Small intestine (tissue), 7 donors: Measurements from ENCODE around the gene METRNL. TPM values are rescaled to one million over a fixed set of nuclear protein-coding genes. Genes with fewer than 3 reads are reported as not detected.

Experiments
- DNase-seq, 2 donors: peaks; one replicate each; pipeline versions ENCODE4 v3.0.0 to v3.0.0-alpha.2; 2013
- FAIRE-seq: peaks from 2 replicates; lab custom pipeline; 2012; peaks lifted over from hg19 to GRCh38; lab: Jason Lieb, UNC
- H3K27ac ChIP-seq, 3 donors: one replicate each; pipeline ENCODE4 v1.5.1; 2013; ENCODE audit warnings: low read length in 2 of 3, mild to moderate bottlenecking in 2 of 3, control low read depth in 1 of 3, inconsistent platforms in 1 of 3, low read depth in 1 of 3, moderate library complexity in 1 of 3
- H3K27me3 ChIP-seq, 3 donors: one replicate each; pipeline ENCODE4 v1.6.1; 2013; ENCODE audit warnings: low read length in 3 of 3, inconsistent platforms in 1 of 3; ENCODE audit not compliant: control insufficient read depth in 3 of 3, insufficient read depth in 3 of 3
- H3K36me3 ChIP-seq, 3 donors: one replicate each; pipeline ENCODE4 v1.6.1; 2013; ENCODE audit warnings: low read length in 3 of 3, inconsistent platforms in 1 of 3, low read depth in 1 of 3, mild to moderate bottlenecking in 1 of 3, moderate library complexity in 1 of 3; ENCODE audit not compliant: control insufficient read depth in 3 of 3, insufficient read depth in 2 of 3
- H3K4me1 ChIP-seq, 3 donors: one replicate each; pipeline ENCODE4 v1.6.1; 2013; ENCODE audit warnings: low read length in 2 of 3, inconsistent platforms in 1 of 3, low read depth in 1 of 3, mild to moderate bottlenecking in 1 of 3, moderate library complexity in 1 of 3; ENCODE audit not compliant: control insufficient read depth in 3 of 3, insufficient read depth in 2 of 3
- H3K4me3 ChIP-seq, 3 donors: one replicate each; pipeline ENCODE4 v1.5.1; 2013; ENCODE audit warnings: low read length in 3 of 3, control low read depth in 1 of 3, inconsistent platforms in 1 of 3, low read depth in 1 of 3, mild to moderate bottlenecking in 1 of 3, moderate library complexity in 1 of 3
- H3K9me3 ChIP-seq, 2 donors: one replicate each; pipeline ENCODE4 v1.6.1; 2013; ENCODE audit warnings: low read depth in 1 of 2, low read length in 1 of 2; ENCODE audit not compliant: control insufficient read depth in 2 of 2, insufficient read depth in 1 of 2
- WGBS, 3 donors: extraction: QIAGEN DNeasy Blood & Tissue Kit; methylation state at CpG; one replicate each; pipeline ENCODE4 v1.1.7; 2013; 5-methylcytosine and 5-hydroxymethylcytosine counted together
- polyA plus RNA-seq, 4 donors: library from polyadenylated mRNA; stranded (reverse) in 3 of 4; unstranded in 1 of 4; fragments of 200-250 nt in 3 of 4; fragments of 120-200 nt in 1 of 4; gene quantifications; one replicate each; pipeline versions ENCODE4 v1.2.1 to v1.2.3, GENCODE V29; 2013
- donor health status: healthy with polysubstance abuse.
- donor health status: control.
- donor health status: control.
- donor health status: Bipolar disorder and iron deficiency.
- donor health status: healthy.

METRNL gene
- polyA plus RNA-seq, 4 donors, result 64.4 to 119 (median 115) TPM

DNA sequence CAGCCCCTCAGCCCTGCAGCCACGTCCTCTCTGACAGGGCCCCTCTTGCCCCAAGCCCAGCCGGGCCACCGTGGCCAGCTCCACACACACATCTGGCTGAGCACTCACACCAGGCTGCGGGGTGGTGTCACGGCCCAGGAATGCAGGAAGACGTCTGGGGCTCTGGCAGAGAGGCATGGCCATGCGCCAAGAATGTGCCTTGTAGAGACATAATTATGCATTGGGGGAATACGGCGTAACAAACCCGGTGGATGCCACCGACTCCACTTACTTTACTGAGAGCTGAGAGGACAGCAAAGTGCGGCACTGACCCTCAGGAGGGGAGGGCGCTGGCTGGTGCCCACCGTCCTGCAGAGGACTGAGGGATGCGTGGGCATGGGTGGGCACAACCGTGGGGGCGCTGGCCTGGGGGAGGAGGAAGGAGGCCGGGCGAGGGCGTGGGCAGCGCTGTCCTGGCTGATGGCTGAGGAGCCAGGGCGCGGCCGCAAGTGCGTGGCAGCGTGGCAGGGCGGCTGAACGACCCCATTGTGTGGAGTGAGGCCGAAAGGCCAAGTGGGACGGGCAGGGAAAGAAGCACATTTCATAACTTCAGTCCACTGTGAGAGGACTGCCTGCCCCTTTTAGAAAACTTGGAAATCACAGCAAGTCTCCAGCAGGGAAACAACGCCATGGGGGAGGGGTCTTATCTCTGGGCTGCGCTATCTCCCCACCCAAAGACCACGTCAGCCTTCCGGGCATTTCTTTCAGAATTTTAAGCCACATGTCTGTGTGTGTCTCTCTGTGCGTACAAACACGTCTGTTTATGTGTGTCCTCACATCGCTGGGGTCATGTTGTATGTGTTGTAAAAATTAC is 30.6 kb downstream of the METRNL start:
- FAIRE-seq, result no peak
- no peak overlapping the region for H3K4me3 ChIP-seq

DNA sequence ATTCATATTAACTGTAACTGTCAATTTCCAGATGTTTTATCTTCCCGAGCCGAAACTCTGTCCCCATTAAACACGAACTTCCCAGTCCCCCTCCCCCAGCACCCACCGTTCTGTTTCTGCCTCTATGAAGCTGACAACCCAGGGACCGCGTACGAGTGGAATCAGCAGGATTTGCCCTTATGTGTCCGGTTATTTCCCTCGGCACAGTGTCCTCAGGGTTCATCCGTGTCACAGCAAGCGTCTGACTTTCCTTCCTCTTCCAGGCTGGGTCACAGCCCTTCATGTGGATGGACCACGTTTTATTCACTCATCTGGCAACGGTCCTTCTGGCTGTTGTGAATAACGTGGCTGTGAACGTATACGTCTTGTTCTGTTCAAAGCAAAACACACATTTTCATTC is 31.3 kb downstream of the METRNL start:
- peaks cover 0 to 15% (median 3%) of the 10 kb centered on the region in 3 donors for H3K4me1 ChIP-seq
- H3K9me3 ChIP-seq, result peaks cover 0 to 9% of the 10 kb centered on the region in 2 donors
- no peak for DNase-seq
- no peak overlapping the region for H3K4me3 ChIP-seq
- WGBS, 3 donors, result 37 to 45% (median 42%) methylated on average over 16 of the region's 16 CpGs
- FAIRE-seq, result no peak
- peaks cover 0 to 12% (median 3%) of the 10 kb centered on the region in 3 donors for H3K27me3 ChIP-seq
- H3K36me3 ChIP-seq, result no peaks in the 10 kb centered on the region
- H3K27ac ChIP-seq, result peak overlapping the region in 2 of 3 donors; percentile 4 to 18

More for the DNA sequence above, 30.6 kb downstream of the METRNL start:
- DNase-seq, result peak; percentile 61 to 62
- Histone ChIP-seq H3K27ac (peak overlapping the region in 2 of 3 donors; percentile 18 to 28), H3K27me3 (peaks cover 0 to 12% (median 3%) of the 10 kb centered on the region in 3 donors), H3K9me3 (peaks cover 0 to 9% of the 10 kb centered on the region in 2 donors), H3K36me3 (no peaks in the 10 kb centered on the region), H3K4me1 (peaks cover 0 to 15% (median 3%) of the 10 kb centered on the region in 3 donors)
- WGBS, 3 donors, result 13 to 35% (median 30%) methylated on average over 37 of the region's 37 CpGs

DNA sequence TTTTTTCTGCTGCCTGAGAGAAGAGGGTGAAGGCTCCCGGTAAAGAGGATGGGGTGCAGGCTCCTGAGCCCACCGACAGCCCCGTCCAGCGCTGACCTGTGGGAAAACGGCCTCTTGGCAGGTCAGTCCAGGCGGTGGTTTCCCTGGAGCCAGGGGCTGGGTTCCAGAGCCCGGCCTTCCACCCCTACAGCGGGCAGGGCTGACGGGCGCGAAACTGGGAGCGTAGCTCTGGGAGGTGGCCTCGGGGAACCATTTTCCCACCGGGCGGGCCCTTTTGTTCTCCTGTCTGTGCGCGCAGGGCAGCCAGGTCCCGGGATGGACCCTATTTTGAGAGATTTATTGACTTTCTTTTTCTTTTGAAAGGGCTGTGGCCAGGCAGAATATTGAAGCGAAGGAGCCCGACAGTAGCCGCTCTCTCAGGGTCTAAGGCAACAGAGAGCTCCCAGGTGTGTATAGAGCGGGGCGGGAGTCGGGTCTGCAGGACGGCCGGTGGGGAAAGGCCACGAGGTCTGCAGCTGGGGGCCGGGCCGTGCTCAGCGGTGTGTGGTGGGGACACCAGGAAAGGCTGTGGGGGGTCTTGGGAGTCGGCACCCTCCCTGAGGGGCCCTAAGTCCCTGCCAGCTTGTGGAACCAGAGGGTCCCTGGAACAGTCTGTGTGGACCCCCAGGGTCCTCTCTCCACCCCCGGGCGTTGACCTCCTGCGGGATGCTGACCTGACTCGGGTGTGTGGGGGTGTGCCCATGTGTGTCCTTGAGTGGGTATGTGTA is 32.3 kb downstream of the METRNL start:
- DNase-seq (no peak), FAIRE-seq (no peak)
- Histone ChIP-seq H3K9me3 (peaks cover 0 to 9% of the 10 kb centered on the region in 2 donors), H3K27ac (peak overlapping the region in 1 of 3 donors; percentile 18), H3K36me3 (no peaks in the 10 kb centered on the region), H3K4me3 (no peak overlapping the region), H3K27me3 (peaks cover 0 to 12% (median 3%) of the 10 kb centered on the region in 3 donors), H3K4me1 (peaks cover 0 to 15% (median 3%) of the 10 kb centered on the region in 3 donors)
- 83 to 90% (median 87%) methylated on average over 34 to 35 of the region's 35 CpGs for WGBS, 3 donors

DNA sequence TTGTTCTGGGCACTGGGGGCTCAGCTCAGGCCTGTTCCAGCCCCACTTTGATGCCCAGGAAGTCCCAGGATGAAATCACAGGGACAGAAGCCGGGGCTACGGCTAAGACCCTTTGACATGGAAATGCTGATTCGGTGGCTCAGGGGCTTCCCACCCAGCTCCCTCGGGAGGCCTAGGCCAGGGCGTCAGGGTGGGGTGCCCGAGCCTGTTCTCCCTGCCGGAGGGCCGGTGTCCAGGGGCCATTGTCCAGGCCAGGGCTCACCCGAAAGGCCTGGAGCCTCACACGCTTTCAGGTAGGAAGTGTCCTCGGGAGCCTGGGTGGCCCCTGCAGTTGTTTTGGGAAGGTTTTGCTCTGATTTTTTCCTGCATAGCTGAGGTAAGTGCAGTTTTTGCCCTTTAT is 34.0 kb downstream of the METRNL start:
- Histone ChIP-seq H3K9me3 (peaks cover 0 to 9% of the 10 kb centered on the region in 2 donors), H3K4me1 (peaks cover 0 to 15% (median 3%) of the 10 kb centered on the region in 3 donors), H3K36me3 (no peaks in the 10 kb centered on the region), H3K27me3 (peaks cover 0 to 9% (median 3%) of the 10 kb centered on the region in 3 donors), H3K27ac (no peak overlapping the region), H3K4me3 (no peak overlapping the region)
- 89 to 95% (median 91%) methylated on average over 11 of the region's 11 CpGs for WGBS, 3 donors
- FAIRE-seq (no peak), DNase-seq (no peak)

DNA sequence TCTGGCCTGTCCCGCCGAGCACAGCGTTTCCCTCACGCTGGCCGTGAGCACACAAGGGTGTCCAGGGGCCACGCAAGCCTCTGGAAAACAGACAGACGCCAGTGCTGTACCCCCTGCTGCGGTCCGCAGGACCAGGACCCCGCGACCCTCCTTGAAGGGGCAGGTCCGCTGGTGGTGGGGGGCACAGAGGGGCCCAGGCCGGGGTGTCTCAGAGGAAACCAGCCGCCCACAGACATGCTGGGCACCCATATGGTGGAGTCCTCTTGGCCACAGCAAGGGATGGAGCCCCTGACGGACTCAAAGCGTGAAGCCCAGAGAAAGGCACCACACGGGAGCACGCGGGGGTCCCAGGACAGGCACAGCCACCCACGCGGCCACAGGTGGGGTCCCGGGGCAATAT is 34.4 kb downstream of the METRNL start:
- Histone ChIP-seq H3K4me1 (peaks cover 0 to 15% (median 3%) of the 10 kb centered on the region in 3 donors), H3K4me3 (no peak overlapping the region), H3K27me3 (peaks cover 0 to 13% (median 3%) of the 10 kb centered on the region in 3 donors), H3K27ac (no peak overlapping the region), H3K36me3 (no peaks in the 10 kb centered on the region), H3K9me3 (peaks cover 0 to 5% of the 10 kb centered on the region in 2 donors)
- FAIRE-seq (no peak), DNase-seq (no peak)
- 90 to 96% (median 93%) methylated on average over 21 to 22 of the region's 22 CpGs for WGBS, 3 donors

DNA sequence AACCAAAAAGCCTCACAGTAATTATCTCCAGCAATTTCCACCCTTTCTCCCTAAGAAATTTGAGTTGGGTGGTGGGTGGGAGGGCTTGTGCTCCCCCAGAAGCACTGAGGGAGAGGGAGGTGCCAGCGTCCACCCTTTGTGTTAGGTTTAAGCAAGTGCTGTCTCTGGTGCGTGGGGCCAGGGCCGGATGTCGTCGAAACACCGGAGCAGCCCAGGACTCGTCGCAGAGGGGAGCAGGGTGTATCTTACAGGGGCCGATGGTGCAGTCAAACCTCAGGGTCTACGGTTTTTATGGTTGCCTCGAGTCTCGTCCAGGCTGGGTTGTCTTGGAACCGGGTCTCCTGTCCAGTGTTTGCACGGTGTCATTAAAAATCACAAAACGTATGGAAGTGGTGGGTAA is 35.3 kb downstream of the METRNL start:
- H3K36me3 ChIP-seq, result no peaks in the 10 kb centered on the region
- no peak overlapping the region for H3K4me3 ChIP-seq
- H3K9me3 ChIP-seq, result no peaks in the 10 kb centered on the region
- DNase-seq, result no peak
- H3K4me1 ChIP-seq, result peaks cover 0 to 11% (median 0%) of the 10 kb centered on the region in 3 donors
- 85 to 91% (median 87%) methylated on average over 15 of the region's 15 CpGs for WGBS, 3 donors
- FAIRE-seq, result no peak
- no peak overlapping the region for H3K27ac ChIP-seq
- H3K27me3 ChIP-seq, result peaks cover 0 to 15% (median 3%) of the 10 kb centered on the region in 3 donors

DNA sequence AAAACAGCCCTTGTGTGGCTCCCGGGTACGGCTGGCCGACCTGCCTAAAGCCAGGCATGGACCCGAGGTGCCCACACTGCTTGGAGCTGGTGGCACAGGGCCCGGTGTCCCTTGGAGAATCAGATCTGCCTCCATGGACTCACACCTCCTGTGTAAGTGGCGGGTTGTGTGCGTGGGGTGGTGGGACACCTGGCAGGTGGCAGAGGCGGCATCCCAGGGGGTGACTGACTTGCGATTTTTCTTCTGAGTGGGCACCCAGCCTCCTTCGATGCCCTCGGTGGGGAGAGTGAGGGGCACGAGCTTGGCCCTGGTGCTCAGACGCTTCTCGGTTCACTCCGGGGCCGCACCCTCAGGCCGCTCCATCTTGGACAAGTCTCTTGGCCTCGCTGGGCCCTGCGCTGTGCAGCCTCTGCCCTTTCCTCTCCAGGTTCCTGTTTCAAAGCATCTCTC is 35.8 kb downstream of the METRNL start:
- FAIRE-seq (no peak), DNase-seq (no peak)
- H3K36me3 ChIP-seq, result no peaks in the 10 kb centered on the region
- H3K27me3 ChIP-seq, result peaks cover 0 to 13% (median 3%) of the 10 kb centered on the region in 3 donors
- no peak overlapping the region for H3K4me3 ChIP-seq
- no peak overlapping the region for H3K27ac ChIP-seq
- WGBS, 3 donors, result 91 to 93% (median 92%) methylated on average over 19 of the region's 19 CpGs
- no peaks in the 10 kb centered on the region for H3K9me3 ChIP-seq
- H3K4me1 ChIP-seq, result peaks cover 0 to 6% (median 0%) of the 10 kb centered on the region in 3 donors

DNA sequence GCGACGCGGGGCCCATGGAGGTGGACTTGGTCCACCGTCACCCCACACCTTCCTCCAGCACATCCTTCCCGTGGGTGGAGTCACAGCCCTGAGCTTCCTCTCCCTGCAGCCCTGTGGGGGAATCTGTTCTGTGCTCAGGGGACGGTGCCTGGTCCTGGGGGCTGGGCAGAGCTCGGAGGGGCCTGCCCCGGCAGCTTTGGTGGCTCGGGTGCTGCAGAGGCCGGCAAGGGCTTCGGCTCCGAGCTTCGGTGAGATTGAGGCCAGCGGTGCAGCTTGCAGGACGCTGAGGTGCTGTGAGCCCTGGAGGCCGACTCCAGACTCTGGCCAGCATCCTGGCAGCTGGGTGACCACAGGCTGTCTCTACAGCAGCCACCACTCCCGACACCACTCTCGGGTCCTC is 36.4 kb downstream of the METRNL start:
- H3K27ac ChIP-seq, result no peak overlapping the region
- DNase-seq, result no peak
- no peak overlapping the region for H3K4me3 ChIP-seq
- peaks cover 0 to under 1% (median 0%) of the 10 kb centered on the region in 3 donors for H3K4me1 ChIP-seq
- H3K36me3 ChIP-seq, result no peaks in the 10 kb centered on the region
- WGBS, 3 donors, result 78 to 84% (median 78%) methylated on average over 12 to 18 of the region's 18 CpGs
- H3K27me3 ChIP-seq, result peaks cover 0 to 11% (median 3%) of the 10 kb centered on the region in 3 donors
- H3K9me3 ChIP-seq, result no peaks in the 10 kb centered on the region
- FAIRE-seq, result no peak
